HFFc6 (cell line): ENCODE measurements around the gene INO80E. TPM values are rescaled to one million over a fixed set of nuclear protein-coding genes. Genes with fewer than 3 reads are reported as not detected.

ENCODE experiments used
- DNase-seq: peaks from one replicate; pipeline ENCODE4 v3.0.0-alpha.2; 2018
- H3K27ac Mint-ChIP-seq: 2 replicates; pipeline ENCODE4 v1.8.0; 2020; ENCODE audit warnings: mild to moderate bottlenecking, mixed read lengths
- H3K27me3 Mint-ChIP-seq: 2 replicates; pipeline ENCODE4 v1.8.0; 2021; ENCODE audit warnings: mild to moderate bottlenecking, moderate library complexity, mixed read lengths; ENCODE audit not compliant: insufficient read depth
- H3K36me3 Mint-ChIP-seq: 2 replicates; pipeline ENCODE4 v1.8.0; 2021; ENCODE audit warnings: low read depth, mixed read lengths
- H3K4me1 Mint-ChIP-seq: 2 replicates; pipeline ENCODE4 v1.8.0; 2020; ENCODE audit warnings: low read depth, mixed read lengths
- H3K4me3 Mint-ChIP-seq: 2 replicates; pipeline ENCODE4 v1.8.0; 2020; ENCODE audit warnings: mild to moderate bottlenecking, moderate library complexity, mixed read lengths
- H3K9me3 Mint-ChIP-seq: 2 replicates; pipeline ENCODE4 v1.8.0; 2020; ENCODE audit warnings: mild to moderate bottlenecking, mixed read lengths
- CTCF ChIP-seq: fragments of 200-600 bp; sonication (generic); IDR thresholded peaks from 2 replicates; pipeline ENCODE4 v1.5.0; 2021; ENCODE audit warnings: antibody characterized with exemption, mild to moderate bottlenecking
- total RNA-seq, 6 experiments: library from RNA; stranded (reverse); fragmentation: NEBNext Ultra II Directional; extraction: Animal tissue kit (Norgen Biotek cat#: 25700); gene quantifications; 2 replicates in 1 of 6; 3 replicates in 5 of 6; pipeline ENCODE4 v1.2.3, GENCODE V29; 2021

The INO80E gene
- total RNA-seq, 6 experiments from 2014 or later = 61.0 to 77.4 (median 73.8) TPM

GRCh38 chr16:30005341-30006094 lies 9.5 kb downstream of the INO80E start:
- Mint-ChIP-seq H3K27me3 (peaks cover 20% of the 10 kb centered on the region), H3K27ac (no peak overlapping the region), H3K9me3 (no peaks in the 10 kb centered on the region), H3K36me3 (no peaks in the 10 kb centered on the region), H3K4me1 (no peaks in the 10 kb centered on the region), H3K4me3 (no peak overlapping the region)
- peak; percentile 27 for DNase-seq
- peak; percentile 87 for TF ChIP-seq CTCF

DNA sequence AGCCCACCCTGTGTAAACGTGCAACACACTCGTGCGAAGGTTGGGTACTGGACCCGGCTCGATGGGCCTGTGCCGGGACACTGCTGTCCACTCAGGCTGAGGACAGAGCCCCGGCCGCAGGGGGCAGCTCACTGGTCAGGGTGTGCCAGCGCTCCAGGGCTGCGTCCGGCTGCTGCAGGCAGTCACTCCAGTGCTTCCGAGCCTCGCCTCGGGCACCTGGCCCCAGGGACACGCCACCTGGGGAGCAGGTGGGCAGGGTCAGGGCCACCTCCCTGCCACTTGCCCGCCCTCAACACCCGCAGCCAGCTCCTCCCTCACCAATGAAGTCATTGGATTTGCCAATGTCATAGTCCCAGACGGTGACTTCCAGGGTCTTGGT lies 10.0 kb downstream of the INO80E start:
- no peaks in the 10 kb centered on the region for H3K9me3 Mint-ChIP-seq
- H3K27ac Mint-ChIP-seq = no peak overlapping the region
- TF ChIP-seq CTCF = no peak
- DNase-seq = no peak
- H3K36me3 Mint-ChIP-seq = no peaks in the 10 kb centered on the region
- H3K27me3 Mint-ChIP-seq = peaks cover 20% of the 10 kb centered on the region
- no peaks in the 10 kb centered on the region for H3K4me1 Mint-ChIP-seq
- H3K4me3 Mint-ChIP-seq = no peak overlapping the region

GRCh38 chr16:30006659-30007377 lies 10.8 kb downstream of the INO80E start:
- H3K36me3 Mint-ChIP-seq = no peaks in the 10 kb centered on the region
- no peaks in the 10 kb centered on the region for H3K4me1 Mint-ChIP-seq
- no peaks in the 10 kb centered on the region for H3K9me3 Mint-ChIP-seq
- TF ChIP-seq CTCF = no peak
- DNase-seq = no peak
- no peak overlapping the region for H3K4me3 Mint-ChIP-seq
- no peak overlapping the region for H3K27ac Mint-ChIP-seq
- peaks cover 20% of the 10 kb centered on the region for H3K27me3 Mint-ChIP-seq

GRCh38 chr16:30007378-30007895 lies 11.4 kb downstream of the INO80E start:
- Mint-ChIP-seq H3K36me3 (no peaks in the 10 kb centered on the region), H3K9me3 (no peaks in the 10 kb centered on the region), H3K4me1 (no peaks in the 10 kb centered on the region), H3K27me3 (peaks cover 20% of the 10 kb centered on the region), H3K27ac (no peak overlapping the region), H3K4me3 (no peak overlapping the region)
- DNase-seq = no peak
- TF ChIP-seq CTCF = no peak

DNA sequence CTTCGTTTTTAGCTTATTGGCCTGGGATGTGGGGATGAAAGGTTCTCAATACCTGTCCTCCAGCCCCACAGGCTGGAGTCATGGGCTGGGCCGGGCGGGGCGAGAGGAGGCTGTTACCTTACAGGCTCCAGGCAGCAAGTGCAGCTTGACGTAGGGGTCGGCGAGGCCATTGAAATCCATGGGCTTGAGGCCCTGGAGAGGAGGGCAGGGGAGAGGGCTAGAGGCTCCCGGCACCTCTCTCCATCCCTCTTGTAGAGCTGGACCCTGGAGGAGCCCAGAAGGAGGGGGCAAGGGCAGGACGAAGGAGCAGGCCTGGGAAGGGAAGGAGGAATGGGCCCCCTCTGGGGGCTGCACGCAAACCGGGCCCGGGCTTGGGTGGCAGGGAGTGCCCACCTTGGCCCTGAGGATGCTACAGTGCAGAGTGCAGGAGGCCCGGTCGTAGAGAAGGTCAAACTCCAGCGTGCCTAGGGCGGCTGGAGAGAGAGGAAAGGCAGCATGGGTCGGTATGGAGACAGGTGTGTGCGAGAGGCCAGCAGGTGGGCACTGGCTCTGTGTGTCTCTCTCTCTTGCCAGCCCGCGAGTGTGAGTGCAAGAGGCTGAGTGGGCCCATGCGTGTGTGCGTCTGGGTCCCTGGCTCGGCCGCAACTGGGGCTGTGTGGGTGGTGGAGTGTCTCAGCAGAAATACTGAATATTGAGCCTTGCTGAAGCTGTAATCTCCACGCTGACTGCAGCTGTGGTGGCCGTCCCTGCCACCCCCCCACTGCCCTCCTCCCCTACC lies 13.2 kb downstream of the INO80E start:
- no peaks in the 10 kb centered on the region for H3K9me3 Mint-ChIP-seq
- no peak for DNase-seq
- H3K27me3 Mint-ChIP-seq = peaks cover 20% of the 10 kb centered on the region
- no peaks in the 10 kb centered on the region for H3K4me1 Mint-ChIP-seq
- no peaks in the 10 kb centered on the region for H3K36me3 Mint-ChIP-seq
- no peak overlapping the region for H3K4me3 Mint-ChIP-seq
- H3K27ac Mint-ChIP-seq = no peak overlapping the region
- TF ChIP-seq CTCF = no peak
